ENCODE measurements around the gene ZNF200.
"Not testable (repeated sequence)": the region's sequence is repeated elsewhere in the genome, so short reads cannot be mapped to it uniquely, and the experiment has no call there.

DNA sequence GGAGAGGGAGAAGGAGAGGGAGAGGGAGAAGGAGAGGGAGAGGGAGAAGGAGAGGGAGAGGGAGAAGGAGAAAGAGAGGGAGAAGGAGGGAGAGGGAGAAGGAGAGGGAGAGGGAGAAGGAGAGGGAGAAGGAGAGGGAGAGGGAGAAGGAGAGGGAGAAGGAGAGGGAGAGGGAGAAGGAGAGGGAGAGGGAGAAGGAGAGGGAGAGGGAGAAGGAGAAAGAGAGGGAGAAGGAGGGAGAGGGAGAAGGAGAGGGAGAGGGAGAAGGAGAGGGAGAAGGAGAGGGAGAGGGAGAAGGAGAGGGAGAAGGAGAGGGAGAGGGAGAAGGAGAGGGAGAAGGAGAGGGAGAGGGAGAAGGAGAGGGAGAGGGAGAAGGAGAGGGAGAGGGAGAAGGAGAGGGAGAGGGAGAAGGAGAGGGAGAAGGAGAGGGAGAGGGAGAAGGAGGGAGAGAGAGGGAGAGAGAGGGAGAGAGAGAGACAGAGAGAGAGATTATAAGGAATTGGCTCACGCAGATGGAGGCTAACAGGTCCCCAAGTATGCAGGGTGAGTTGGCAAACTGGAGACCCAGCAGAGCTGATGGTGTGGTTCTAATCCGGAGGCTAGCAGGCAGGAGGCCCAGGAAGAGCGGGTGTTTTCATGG lies 37.1 kb downstream of the ZNF200 start:
- TF ChIP-seq, protein P1, sequence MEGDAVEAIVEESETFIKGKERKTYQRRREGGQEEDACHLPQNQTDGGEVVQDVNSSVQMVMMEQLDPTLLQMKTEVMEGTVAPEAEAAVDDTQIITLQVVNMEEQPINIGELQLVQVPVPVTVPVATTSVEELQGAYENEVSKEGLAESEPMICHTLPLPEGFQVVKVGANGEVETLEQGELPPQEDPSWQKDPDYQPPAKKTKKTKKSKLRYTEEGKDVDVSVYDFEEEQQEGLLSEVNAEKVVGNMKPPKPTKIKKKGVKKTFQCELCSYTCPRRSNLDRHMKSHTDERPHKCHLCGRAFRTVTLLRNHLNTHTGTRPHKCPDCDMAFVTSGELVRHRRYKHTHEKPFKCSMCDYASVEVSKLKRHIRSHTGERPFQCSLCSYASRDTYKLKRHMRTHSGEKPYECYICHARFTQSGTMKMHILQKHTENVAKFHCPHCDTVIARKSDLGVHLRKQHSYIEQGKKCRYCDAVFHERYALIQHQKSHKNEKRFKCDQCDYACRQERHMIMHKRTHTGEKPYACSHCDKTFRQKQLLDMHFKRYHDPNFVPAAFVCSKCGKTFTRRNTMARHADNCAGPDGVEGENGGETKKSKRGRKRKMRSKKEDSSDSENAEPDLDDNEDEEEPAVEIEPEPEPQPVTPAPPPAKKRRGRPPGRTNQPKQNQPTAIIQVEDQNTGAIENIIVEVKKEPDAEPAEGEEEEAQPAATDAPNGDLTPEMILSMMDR (IDR thresholded peaks at IDR 0.05) = not testable (repeated sequence)
- TF ChIP-seq POLR2A, POLR2AphosphoS5 (IDR thresholded peaks at IDR 0.05): not testable (repeated sequence)
